Lower lobe of right lung (tissue), 2 donors: ENCODE results near the gene PPFIA4. TPM values are rescaled to one million over a fixed set of nuclear protein-coding genes. Genes with fewer than 3 reads are reported as not detected.
A peak's percentile ranks its signal among the peaks of the same experiment; 100 is the strongest.

Experiments used
- ATAC-seq, 2 donors: fragments of 200-7000 bp; cut with Tn5 transposase; one replicate each; pipeline ENCODE4 v1.9.1; 2020 to 2022; ENCODE audit warnings: mild to moderate bottlenecking in 2 of 2, moderate library complexity in 2 of 2
- DNase-seq: peaks from one replicate; pipeline ENCODE4 v3.0.0-alpha.2; 2020
- H3K27ac ChIP-seq: fragments of 200-600 bp; one replicate; pipeline ENCODE4 v1.8.0; 2022
- H3K27me3 ChIP-seq: fragments of 200-600 bp; one replicate; pipeline ENCODE4 v1.8.0; 2022; ENCODE audit warnings: low read depth
- H3K36me3 ChIP-seq: fragments of 200-600 bp; one replicate; pipeline ENCODE4 v1.8.0; 2022; ENCODE audit warnings: mild to moderate bottlenecking
- H3K4me1 ChIP-seq: fragments of 200-600 bp; one replicate; pipeline ENCODE4 v1.8.0; 2022
- H3K4me3 ChIP-seq: fragments of 200-600 bp; one replicate; pipeline ENCODE4 v1.8.0; 2022; ENCODE audit warnings: mild to moderate bottlenecking
- H3K9me3 ChIP-seq: fragments of 200-600 bp; one replicate; pipeline ENCODE4 v1.8.0; 2022
- CTCF ChIP-seq: fragments of 200-600 bp; IDR thresholded peaks from one replicate; pipeline ENCODE4 v1.8.0; 2022; ENCODE audit warnings: antibody characterized with exemption, mild to moderate bottlenecking
- intact Hi-C: fragments of 100-400 bp; cut with DNase I; formaldehyde crosslinking; loops from one replicate; pipeline ENCODE4 v1.11.0; 2022
- total RNA-seq: library from RNA; stranded (reverse); fragmentation: NEBNext Ultra II Directional; extraction: Animal tissue kit (Norgen Biotek cat#: 25700); gene quantifications from one replicate; pipeline ENCODE4 v1.2.1, GENCODE V29; 2021
- donor health status: DM: no; HTN: yes; CAD: no; lungs with severe emphysema.

PPFIA4 gene
- total RNA-seq, 1 donor from 2014 or later: 1.3 TPM

DNA sequence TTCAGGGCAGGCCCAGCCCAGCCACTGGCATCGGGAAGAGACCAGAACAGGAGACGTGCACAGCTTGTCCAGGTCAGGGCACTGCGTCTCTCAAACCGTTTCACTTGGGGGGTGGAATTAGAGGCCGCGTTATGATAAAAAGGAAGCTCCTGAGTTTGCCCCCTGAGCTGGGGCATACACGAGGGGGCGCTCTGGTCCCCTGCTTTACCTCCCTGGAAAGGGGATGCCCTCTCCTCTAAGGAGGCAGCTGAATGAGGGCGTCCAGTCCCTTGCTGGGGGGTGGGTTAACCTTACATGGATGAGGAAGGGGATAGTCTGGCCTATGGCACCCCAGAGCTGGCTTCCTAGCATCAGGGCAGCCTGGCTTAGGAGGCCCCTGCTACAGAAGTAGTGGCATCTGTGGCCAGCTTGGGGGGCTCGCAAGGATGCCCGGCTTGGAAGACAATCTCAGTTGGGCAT, 57.2 kb downstream of the PPFIA4 start:
- ATAC-seq: no peak
- no peaks in the 10 kb centered on the region for H3K9me3 ChIP-seq
- TF ChIP-seq CTCF: no peak
- intact Hi-C loops: no loop called here
- no peaks in the 10 kb centered on the region for H3K4me1 ChIP-seq
- no peaks in the 10 kb centered on the region for H3K36me3 ChIP-seq
- no peak overlapping the region for H3K27ac ChIP-seq
- H3K27me3 ChIP-seq: no peaks in the 10 kb centered on the region
- H3K4me3 ChIP-seq: no peak overlapping the region
- DNase-seq: no peak

- no peaks in the 10 kb centered on the region for H3K9me3 ChIP-seq
- no peak for DNase-seq
- no peaks in the 10 kb centered on the region for H3K27me3 ChIP-seq
- H3K36me3 ChIP-seq: no peaks in the 10 kb centered on the region
- no peaks in the 10 kb centered on the region for H3K4me1 ChIP-seq
- intact Hi-C loops: no loop called here
- H3K27ac ChIP-seq: no peak overlapping the region
- H3K4me3 ChIP-seq: no peak overlapping the region
- TF ChIP-seq CTCF: peak; percentile 33
- no peak for ATAC-seq
Measured at GRCh38 chr1:203084588-203085527, 58.6 kb downstream of the PPFIA4 start.

DNA sequence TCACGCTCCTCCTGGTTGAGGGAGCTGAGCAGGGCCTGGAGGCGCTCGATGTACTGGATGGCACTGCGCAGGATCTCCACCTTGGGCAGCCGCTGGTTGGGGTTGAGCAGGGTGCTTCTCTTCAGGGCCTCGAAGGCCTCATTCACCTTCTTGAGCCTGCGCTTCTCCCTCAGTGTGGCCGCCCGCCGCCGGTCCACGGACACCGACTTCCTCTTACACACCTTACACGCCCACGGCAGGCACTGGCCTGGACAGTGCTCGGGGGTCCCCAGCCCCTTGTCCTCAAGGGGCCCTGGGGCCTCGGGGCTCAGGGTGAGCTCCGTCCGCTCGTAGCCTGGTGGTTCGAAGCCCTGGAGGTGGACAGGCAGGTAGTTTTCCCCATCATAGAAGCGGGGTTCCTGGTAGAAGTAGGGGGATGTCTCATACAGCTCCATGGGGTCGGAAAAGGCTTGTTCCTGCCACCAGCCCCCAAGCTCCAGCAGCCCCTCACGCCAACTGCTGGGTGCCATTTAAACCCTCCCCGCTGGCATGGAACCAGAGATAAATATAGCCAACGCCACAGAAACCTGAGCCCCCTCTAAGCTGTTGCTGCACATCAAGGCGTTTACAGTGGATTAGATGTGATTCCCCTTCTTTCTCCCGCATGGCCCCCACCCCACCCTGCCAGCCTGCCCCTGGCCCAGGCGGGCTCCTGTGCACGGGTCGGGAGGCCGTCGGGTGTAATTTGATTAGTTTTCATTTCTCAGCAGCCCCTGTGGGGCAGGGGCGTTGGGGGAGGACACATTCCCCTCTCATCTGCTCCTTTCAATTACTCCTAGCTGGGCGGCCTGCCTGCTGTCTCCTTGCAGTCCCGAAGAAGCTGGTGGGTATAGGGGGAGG, 59.5 kb downstream of the PPFIA4 start, which contains the start of gene MYOG:
MYOG (minus strand) TSS at position 485 of the 879 bp plus-strand sequence; CDS start at position 434, 51 bp downstream.
- Histone ChIP-seq H3K27ac (no peak within 1 kb of the TSS), H3K4me3 (no peak within 1 kb of the TSS), H3K36me3 (no peaks in the 10 kb centered on the region), H3K4me1 (no peaks in the 10 kb centered on the region), H3K27me3 (no peaks in the 10 kb centered on the region), H3K9me3 (no peaks in the 10 kb centered on the region)
- no peak for ATAC-seq
- intact Hi-C loops: no loop called here
- no peak for DNase-seq
- no peak for TF ChIP-seq CTCF

- DNase-seq: no peak
- intact Hi-C loops: no loop called here
- no peak for TF ChIP-seq CTCF
Measured at GRCh38 chr1:203086992-203087763, 60.9 kb downstream of the PPFIA4 start.

DNA sequence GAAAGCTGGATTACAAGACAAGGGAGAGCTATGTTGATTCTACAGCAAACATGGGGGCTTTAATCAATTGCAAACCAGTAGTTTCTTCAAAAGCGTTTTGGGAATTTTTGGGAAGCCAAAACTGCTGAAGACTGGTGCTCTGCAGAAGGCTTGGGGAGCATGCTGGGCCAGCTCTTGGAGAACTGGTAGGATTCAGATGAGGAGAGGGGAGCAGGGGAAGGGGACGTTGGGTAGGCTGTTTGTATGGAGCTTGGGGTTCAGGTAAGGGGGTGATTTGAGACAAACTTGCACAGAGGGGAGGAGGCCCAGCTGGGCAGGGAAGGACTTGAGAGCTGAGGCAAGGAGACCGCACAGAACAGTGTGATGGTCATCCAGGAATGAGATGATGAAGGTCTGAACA, 62.1 kb downstream of the PPFIA4 start:
- ATAC-seq: no peak
- no peak for DNase-seq
- no peak overlapping the region for H3K4me3 ChIP-seq
- intact Hi-C loops: no loop called here
- H3K36me3 ChIP-seq: no peaks in the 10 kb centered on the region
- H3K27ac ChIP-seq: no peak overlapping the region
- H3K4me1 ChIP-seq: no peaks in the 10 kb centered on the region
- no peaks in the 10 kb centered on the region for H3K27me3 ChIP-seq
- TF ChIP-seq CTCF: no peak
- no peaks in the 10 kb centered on the region for H3K9me3 ChIP-seq

More at GRCh38 chr1:203086992-203087763, 60.9 kb downstream of the PPFIA4 start:
- Histone ChIP-seq H3K4me1 (no peaks in the 10 kb centered on the region), H3K9me3 (no peaks in the 10 kb centered on the region), H3K27me3 (no peaks in the 10 kb centered on the region), H3K4me3 (no peak overlapping the region), H3K36me3 (no peaks in the 10 kb centered on the region), H3K27ac (no peak overlapping the region)
- no peak for ATAC-seq
